Testis (tissue), 2 donors: Measurements from ENCODE around the gene PDE8B.

Experiments
- POLR2A ChIP-seq: fragments of 450-650 bp; IDR thresholded peaks from one replicate; pipeline ENCODE4 v1.6.1; 2017; ENCODE audit warnings: antibody characterized with exemption, mild to moderate bottlenecking, moderate library complexity
- TF ChIP-seq, protein P1 (sequence below), 3 experiments: fragments of 450-650 bp in 2 of 3; fragments of 200-600 bp in 1 of 3; sonication (generic) in 1 of 3; IDR thresholded peaks; one replicate each; pipeline ENCODE4 v1.5.1; 2016 to 2019; ENCODE audit warnings: antibody characterized with exemption in 3 of 3, mild to moderate bottlenecking in 2 of 3, moderate library complexity in 1 of 3

DNA sequence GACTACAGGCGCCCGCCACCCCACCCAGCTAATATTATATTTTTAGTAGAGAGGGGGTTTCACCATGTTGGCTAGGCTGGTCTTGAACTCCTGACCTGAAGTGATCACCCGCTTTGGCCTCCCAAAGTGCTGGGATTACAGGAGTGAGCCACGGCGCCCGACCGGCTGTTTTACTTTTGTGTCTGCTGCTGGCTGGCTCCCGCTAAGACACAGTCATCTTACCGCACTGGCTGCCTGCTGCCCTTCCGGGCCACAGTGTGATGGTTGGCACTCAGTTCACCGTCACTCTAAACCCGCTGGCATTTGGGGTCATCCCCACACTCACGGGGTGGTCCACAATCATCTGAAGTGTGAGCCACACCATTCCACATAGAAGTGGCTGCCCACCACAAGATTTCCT lies 188.0 kb downstream of the PDE8B start:
- TF ChIP-seq, protein P1, sequence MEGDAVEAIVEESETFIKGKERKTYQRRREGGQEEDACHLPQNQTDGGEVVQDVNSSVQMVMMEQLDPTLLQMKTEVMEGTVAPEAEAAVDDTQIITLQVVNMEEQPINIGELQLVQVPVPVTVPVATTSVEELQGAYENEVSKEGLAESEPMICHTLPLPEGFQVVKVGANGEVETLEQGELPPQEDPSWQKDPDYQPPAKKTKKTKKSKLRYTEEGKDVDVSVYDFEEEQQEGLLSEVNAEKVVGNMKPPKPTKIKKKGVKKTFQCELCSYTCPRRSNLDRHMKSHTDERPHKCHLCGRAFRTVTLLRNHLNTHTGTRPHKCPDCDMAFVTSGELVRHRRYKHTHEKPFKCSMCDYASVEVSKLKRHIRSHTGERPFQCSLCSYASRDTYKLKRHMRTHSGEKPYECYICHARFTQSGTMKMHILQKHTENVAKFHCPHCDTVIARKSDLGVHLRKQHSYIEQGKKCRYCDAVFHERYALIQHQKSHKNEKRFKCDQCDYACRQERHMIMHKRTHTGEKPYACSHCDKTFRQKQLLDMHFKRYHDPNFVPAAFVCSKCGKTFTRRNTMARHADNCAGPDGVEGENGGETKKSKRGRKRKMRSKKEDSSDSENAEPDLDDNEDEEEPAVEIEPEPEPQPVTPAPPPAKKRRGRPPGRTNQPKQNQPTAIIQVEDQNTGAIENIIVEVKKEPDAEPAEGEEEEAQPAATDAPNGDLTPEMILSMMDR (IDR thresholded peaks at IDR 0.05), result no peak
- no peak for TF ChIP-seq POLR2A
